Epidermal melanocyte (primary cell): ENCODE data around the gene LETM1.

ENCODE experiments used
- DNase-seq: peaks from one replicate; pipeline ENCODE4 v3.0.0; 2011; ENCODE audit warnings: low spot score; ENCODE audit not compliant: insufficient read length

The LETM1 gene

DNA sequence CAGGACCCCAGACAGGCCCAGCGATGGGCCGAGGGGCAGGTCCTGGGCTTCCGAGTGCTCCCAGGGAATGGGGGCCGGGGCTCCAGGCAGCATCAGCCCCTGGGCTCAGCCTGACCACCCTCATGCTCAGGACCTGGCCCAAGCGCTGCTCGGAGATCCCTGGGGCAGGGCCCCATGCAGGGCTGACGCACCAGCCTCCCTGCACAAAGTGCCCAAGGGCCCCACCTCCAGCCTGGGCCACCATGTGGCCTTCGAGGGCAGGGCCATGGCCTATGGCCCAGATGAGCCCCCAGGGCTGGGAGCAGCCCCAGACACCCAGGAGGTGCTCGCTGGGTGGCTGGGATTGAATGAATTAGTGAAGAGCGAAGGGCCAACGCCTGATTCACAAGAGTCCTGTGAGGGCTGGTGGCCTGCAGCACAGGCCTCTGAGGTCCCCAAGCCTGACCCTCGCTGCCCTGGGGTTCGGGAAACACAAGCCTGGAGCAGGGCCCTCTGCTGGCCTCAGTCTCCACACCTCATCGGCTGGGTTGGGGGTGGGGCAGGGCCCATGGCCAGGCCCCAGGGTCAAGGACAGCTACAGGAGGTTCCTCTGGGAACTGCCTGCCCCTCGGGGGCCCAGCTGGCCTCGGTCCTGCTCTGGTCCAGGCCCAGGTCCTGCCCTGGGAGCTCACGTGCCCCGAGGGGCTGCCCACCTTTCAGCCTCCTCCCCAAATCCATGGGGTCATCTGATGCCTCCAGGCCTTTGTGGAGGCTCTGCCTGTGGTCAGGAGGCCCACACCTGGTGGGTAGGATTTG lies 76.2 kb downstream of the LETM1 start:
- DNase-seq, result no peak

DNA sequence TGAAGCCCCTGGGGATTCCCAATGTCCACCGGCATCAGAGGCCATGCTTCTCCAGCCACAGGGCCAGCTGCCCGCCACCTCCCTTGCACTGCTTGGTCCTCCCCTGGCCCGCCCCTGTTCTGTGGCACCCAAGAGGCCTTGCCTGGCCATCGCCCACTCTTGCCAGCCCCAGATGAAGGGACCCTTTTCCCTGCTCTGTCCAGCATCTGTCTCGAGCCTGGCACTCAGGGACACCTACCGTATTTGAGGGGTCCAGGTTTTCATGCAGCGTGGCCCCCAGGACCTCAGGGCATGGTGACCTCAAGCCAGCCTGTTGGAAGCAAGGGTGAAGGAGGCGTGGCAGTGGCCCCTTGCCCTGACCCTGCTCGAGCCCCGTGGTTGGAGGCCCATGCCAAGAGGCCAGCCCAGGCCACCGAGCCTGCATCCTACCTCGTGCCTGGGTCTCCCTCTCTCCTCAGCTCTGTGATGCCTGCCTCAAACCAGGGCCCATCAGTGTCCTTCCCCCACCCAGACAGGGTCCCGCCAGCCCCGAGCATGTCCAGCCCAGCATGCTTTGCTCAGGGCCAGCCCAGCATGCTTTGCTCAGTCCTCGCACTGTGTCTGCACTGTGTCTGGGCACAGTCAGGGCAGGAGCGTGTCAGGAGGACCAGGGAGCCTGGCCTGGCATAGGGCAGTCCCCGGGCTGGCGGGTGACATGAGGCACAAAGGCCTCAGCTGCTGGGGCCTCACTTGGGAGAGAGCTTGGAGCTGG lies 77.1 kb downstream of the LETM1 start:
- DNase-seq, result no peak

GRCh38 chr4:1777822-1778641 lies 77.9 kb downstream of the LETM1 start:
- DNase-seq, result peak; percentile 81

GRCh38 chr4:1776521-1777161 lies 79.3 kb downstream of the LETM1 start:
- no peak for DNase-seq

- no peak for DNase-seq
Measured at GRCh38 chr4:1775731-1776500, 80.0 kb downstream of the LETM1 start.

DNA sequence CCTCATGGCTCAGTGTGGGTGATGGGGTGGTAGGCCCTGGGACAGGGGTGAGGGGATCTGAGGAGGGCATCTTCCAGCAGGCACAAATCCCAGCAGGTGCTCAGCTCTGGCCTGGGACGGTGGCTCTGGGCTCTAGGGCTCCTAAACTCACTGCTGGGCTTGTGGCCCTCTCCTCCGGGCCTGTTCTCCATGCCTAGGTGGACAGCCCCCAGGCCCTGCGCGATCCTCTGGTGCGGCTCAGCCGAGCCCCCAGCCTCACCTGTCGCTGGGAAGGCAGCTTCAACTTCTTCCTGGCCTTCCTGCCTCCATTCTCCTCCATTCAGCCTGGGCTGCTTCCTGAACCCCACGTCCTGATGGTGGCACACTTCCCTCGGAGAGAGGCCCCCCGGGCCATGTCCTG lies 82.2 kb downstream of the LETM1 start:
- no peak for DNase-seq

DNA sequence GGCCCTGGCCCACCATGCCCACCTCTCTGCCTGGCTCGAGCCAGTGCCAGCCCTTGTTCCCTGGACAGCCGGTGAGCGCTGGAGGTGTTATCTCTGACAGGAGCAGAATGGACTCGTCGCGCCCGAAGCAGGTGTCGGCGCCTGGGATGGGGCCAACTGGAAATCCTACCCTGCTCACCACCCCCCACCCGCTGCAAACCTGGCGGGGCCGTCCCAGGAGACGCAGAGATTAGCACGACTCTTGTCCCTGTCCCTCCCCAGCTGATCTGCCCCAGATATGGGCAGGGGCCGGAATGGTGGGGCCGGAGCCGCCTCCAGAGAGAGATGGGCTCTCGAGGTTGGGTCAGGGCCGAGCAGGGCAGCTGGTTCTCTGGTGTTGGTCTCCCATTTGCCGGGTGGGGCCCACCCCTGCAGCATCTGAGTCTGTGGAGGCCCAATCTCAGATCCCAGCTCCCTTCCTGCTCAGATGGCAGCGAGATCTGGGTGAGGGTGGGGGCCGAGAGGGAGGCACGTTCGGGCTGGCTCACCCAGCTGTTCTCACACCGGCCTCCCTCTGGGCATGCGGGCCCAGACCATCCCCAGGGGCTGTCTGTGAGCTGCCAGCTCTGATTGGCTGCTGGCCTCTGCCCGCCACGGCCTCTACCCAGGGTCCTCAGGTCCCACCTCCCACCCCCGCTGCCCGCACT lies 83.0 kb downstream of the LETM1 start:
- no peak for DNase-seq

- no peak for DNase-seq
Measured at GRCh38 chr4:1771555-1772305, 84.2 kb downstream of the LETM1 start.

DNA sequence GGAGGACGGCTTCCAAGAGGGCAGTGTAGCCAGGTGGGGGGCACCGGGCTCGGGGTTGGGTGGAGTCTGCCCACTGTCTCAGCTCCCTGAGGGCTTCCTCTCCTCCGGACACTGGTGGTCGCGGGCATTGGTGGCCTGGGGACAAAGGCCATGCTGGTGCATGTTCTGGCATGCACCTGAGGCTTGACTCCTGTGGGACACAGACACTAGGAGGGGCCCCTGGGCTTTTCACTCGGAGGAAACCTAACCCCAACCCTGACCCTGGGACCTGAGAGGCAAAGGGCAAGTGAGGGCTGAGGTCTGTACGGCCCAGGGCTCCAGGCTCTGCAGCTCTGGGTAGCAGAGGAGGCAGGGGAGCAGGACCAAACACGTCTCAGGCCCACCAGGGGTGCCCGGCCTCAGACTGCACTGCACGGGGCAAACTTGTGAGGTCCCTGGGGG lies 85.1 kb downstream of the LETM1 start:
- DNase-seq, result no peak

- no peak for DNase-seq
Measured at GRCh38 chr4:1770245-1770644, 85.7 kb downstream of the LETM1 start.

- no peak for DNase-seq
Measured at GRCh38 chr4:1769692-1770091, 86.3 kb downstream of the LETM1 start.

DNA sequence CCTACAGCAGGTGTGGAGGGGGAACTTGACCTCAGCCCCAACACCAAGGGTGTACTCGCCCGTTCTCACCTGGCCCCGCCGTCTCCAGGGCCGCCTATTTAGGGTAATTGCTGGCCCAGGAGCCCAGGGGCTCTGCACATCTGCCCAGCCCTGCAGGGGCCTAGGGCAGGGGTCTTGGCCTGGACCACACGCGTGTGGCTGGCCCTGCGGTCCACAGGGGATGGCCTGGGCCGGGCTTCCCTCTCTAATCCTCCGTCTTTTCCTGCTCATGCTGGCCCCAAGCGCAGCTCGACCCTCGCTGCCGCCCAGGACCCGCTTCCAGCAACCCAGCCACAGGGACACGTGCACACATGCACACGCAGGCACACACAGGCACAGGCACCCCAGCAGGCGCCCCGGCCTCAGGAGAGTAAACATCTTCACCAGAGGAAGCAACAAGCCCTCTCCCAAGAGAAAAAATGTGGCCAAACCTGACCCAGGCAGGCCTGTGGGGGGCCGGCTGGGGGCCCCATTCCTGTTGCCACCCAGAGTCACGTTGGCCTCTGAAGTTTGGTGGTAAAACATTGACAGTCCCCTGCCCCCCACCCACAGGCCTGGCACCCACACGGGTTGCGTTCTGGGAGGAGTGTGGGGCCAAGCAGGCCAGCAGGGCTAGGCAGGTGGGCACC lies 87.5 kb downstream of the LETM1 start:
- DNase-seq, result no peak

- peak; percentile 76 for DNase-seq
Measured at GRCh38 chr4:1767770-1768366, 88.1 kb downstream of the LETM1 start.

- no peak for DNase-seq
Measured at GRCh38 chr4:1767061-1767769, 88.7 kb downstream of the LETM1 start.

DNA sequence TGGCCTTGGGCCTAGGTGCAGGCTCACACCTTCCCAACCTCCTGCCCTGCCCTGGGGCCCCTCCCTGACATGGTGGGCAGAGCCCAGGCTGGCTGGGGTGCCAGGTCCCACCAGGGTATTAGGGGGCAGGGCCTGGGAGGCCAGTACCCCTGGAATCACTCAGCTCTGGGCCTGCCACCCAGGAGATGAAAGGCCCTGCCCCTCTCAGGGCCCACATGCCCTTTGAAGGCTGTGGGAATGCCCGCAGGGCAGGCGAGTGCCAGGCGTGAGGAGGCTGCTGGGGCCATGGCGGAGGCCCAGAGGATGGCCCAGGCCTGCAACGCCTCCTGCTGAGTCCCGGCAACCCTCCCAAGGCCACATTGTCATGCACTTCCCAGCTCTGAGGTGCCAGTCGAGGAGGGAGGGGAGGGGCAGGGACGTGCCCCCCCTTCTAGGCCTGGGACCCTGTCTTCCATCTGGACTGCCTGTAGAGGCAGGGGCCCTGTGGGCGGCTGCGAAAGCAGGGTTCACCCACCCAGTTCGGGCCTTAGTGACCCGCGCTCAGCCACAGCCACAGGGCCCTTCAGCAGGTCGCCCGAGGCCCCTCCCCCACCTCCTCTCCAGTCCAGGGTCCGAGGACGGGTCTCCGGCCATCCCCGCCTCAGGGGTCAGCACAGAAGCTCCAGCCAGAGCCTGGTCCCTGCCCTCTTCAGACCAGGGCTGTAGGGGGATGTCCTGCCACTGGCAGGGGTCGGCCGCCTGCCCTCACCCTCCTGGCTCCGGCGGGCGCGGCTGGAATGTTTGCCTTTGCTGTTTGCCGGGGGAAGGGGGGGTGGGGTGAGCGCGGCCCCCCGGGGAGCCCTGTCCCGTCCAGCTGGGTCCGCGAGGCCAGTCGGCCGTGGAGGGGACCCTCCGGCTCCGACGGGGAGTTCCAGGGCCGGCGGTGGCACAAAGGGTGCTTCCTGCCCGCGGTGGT lies 89.6 kb downstream of the LETM1 start:
- no peak for DNase-seq

DNA sequence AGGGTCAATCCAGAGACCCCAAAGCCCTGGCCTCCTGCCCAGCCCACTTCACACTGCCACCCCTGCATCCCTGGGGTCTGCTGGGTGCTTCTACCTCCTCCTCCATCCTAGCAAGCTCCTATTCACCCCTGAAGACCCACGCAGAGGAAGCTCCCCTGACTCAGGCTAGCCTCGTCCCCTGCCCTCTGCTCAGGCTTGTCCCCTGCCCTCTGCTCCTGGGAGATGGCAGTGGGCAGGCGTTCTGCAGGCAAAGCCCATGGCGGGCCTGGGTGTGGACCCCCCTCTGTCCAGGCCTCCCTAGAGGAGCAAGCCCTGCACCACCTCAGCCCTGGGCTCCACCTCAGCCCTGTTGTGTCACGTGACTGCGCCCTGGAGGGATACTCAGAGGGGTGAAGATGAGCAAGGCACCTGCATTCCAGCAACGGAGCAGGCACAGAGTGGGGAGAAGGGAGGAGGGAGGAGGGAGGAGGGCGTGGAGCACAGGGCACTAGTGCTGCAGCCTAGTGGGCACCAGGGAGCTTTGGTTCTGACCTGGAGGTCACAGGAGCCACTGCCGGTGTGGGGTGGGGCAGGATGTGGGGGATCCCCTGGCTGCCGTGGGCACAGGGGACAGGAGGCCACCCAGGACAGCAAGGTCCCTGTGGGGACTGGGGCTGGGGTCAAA lies 90.4 kb downstream of the LETM1 start:
- no peak for DNase-seq
